Natural killer cell treated with Interleukin-12 subunit alpha and Interleukin-12 subunit beta and Interleukin-15 and Interleukin-18, amount 100 ng/mL, for 72 hours (primary cell): ENCODE measurements around the gene OR6J1. TPM values are rescaled to one million over a fixed set of nuclear protein-coding genes. Genes with fewer than 3 reads are reported as not detected.
A peak's percentile ranks its signal among the peaks of the same experiment; 100 is the strongest.
"Not testable (repeated sequence)": the region's sequence is repeated elsewhere in the genome, so short reads cannot be mapped to it uniquely, and the experiment has no call there.

Experiments used
- ATAC-seq, 2 donors: fragments of 150-1000 bp; cut with Tn5 transposase in 1 of 2; sonication (Bioruptor Pico), chemical (Tn5 transposase) in 1 of 2; 2 replicates each; pipeline ENCODE4 v1.10.0; 2021
- DNase-seq: peaks from one replicate; pipeline ENCODE4 v3.0.0; 2022; ENCODE audit warnings: low spot score
- H3K27ac Mint-ChIP-seq, 2 donors: 1 replicate in 1 of 2; 2 replicates in 1 of 2; pipeline ENCODE4 v1.8.0; 2022; ENCODE audit warnings: mixed read lengths in 2 of 2, mild to moderate bottlenecking in 1 of 2, moderate library complexity in 1 of 2
- H3K27me3 Mint-ChIP-seq, 2 donors: 1 replicate in 1 of 2; 2 replicates in 1 of 2; pipeline ENCODE4 v1.8.0; 2022; ENCODE audit warnings: mixed read lengths in 2 of 2
- H3K36me3 Mint-ChIP-seq: one replicate; pipeline ENCODE4 v1.8.0; 2022; ENCODE audit warnings: mixed read lengths
- H3K4me1 Mint-ChIP-seq, 2 donors: 1 replicate in 1 of 2; 2 replicates in 1 of 2; pipeline ENCODE4 v1.8.0; 2022; ENCODE audit warnings: low read depth in 2 of 2, mixed read lengths in 2 of 2, mild to moderate bottlenecking in 1 of 2
- H3K4me3 Mint-ChIP-seq: one replicate; pipeline ENCODE4 v1.8.0; 2022; ENCODE audit warnings: mixed read lengths
- H3K9me3 Mint-ChIP-seq: 2 replicates; pipeline ENCODE4 v1.8.0; 2022; ENCODE audit warnings: mixed read lengths
- total RNA-seq, 2 donors: library from RNA; stranded (reverse); gene quantifications; one replicate each; pipeline ENCODE4 v1.2.3, GENCODE V29; 2022

OR6J1 gene
- not detected for total RNA-seq

GRCh38 chr14:22644305-22644635 is at the start of gene OR6J1:
Gene OR6J1, minus strand, starts transcription at chr14:22644352. Its CDS starts 9,541 bp downstream, at chr14:22634811.
- Mint-ChIP-seq H3K4me3 (no peak within 1 kb of the TSS), H3K36me3 (no peaks in the 10 kb centered on the region), H3K4me1 (peaks cover 6 to 7% of the 10 kb centered on the region in 2 donors), H3K27ac (no peak within 1 kb of the TSS), H3K27me3 (peaks cover 0 to 7% of the 10 kb centered on the region in 2 donors), H3K9me3 (no peaks in the 10 kb centered on the region)
- peak in 1 of 2 donors; percentile 27 for ATAC-seq
- DNase-seq, result no peak

DNA sequence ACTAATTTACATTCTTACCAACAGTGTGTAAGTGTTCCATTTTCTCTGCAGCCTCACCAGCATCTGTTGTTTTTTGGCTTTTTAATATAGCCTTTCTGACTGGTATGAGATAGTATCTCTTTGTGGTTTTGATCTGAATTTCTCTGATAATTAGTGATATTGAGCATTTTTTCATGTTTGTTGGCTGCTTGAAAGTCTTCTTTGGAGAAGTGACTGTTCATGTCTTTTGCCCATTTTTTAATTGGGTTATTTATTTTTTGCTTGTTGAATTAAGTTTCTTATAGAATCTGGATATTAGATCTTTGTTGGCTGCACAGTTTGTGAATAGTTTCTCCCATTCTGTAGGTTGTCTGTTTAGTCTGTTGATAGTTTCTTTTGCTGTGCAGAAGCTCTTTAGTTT is 48.0 kb upstream of the OR6J1 start:
- no peak overlapping the region for H3K27ac Mint-ChIP-seq
- no peak for ATAC-seq
- H3K4me3 Mint-ChIP-seq, result no peak overlapping the region

DNA sequence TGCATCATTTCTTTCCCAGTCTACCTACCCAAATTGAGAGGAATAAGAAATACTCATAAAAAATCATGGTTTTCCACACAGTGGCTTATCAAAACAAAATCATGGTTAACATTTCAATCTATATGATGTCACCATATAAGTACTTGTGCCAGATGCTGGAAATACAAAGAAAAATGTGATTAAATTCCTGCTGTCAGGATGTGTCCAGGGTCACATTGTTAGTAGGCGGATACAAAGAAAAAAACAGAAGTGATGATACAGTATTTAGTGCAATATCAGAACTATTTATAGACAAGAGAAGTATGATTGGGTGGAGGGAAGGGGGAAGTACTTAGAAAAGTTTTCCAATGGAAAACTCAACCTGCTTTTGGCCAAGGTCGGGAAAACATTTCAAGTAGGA is 47.0 kb upstream of the OR6J1 start:
- Mint-ChIP-seq H3K27ac (no peak overlapping the region), H3K4me3 (no peak overlapping the region), H3K9me3 (peaks cover 7% of the 10 kb centered on the region), H3K27me3 (peaks cover 60 to 74% of the 10 kb centered on the region in 2 donors), H3K4me1 (peaks cover 7 to 8% of the 10 kb centered on the region in 2 donors), H3K36me3 (peaks cover 32% of the 10 kb centered on the region)
- DNase-seq (no peak), ATAC-seq (no peak)

More for the DNA sequence above, 48.0 kb upstream of the OR6J1 start:
- Mint-ChIP-seq H3K27me3 (peaks cover 54 to 69% of the 10 kb centered on the region in 2 donors), H3K9me3 (peaks cover 7% of the 10 kb centered on the region), H3K36me3 (peaks cover 29% of the 10 kb centered on the region), H3K4me1 (peaks cover 7 to 8% of the 10 kb centered on the region in 2 donors)
- no peak for DNase-seq

- H3K27me3 Mint-ChIP-seq, result peaks cover 59 to 76% of the 10 kb centered on the region in 2 donors
- DNase-seq, result no peak
Measured at GRCh38 chr14:22689199-22689598, 45.0 kb upstream of the OR6J1 start.

DNA sequence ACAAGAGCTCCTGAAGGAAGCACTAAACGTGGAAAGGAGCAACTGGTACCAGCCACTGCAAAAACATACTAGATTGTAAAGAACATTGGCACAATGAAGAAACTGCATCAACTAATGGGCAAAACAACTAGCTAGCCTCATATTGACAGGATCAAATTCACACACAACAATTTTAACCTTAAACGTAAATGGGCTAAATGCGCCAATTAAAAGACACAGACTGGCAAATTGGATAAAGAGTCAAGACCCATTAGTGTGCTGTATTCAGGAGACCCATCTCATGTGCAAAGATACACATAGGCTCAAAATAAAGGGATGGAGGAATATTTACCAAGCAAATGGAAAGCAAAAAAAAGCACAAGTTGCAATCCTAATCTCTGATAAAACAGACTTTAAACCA is 43.8 kb upstream of the OR6J1 start:
- H3K4me1 Mint-ChIP-seq, H3K4me3 Mint-ChIP-seq, ATAC-seq, H3K9me3 Mint-ChIP-seq, DNase-seq, H3K27ac Mint-ChIP-seq: not testable (repeated sequence)
- Mint-ChIP-seq H3K27me3 (peaks cover 54 to 73% of the 10 kb centered on the region in 2 donors), H3K36me3 (peaks cover 25% of the 10 kb centered on the region)

More at GRCh38 chr14:22689199-22689598, 45.0 kb upstream of the OR6J1 start:
- Mint-ChIP-seq H3K36me3 (peaks cover 31% of the 10 kb centered on the region), H3K4me1 (peaks cover 7 to 8% of the 10 kb centered on the region in 2 donors), H3K9me3 (peaks cover 7% of the 10 kb centered on the region), H3K27ac (no peak overlapping the region), H3K4me3 (no peak overlapping the region)
- peak; percentile 89 to 99 for ATAC-seq

- Mint-ChIP-seq H3K36me3 (peaks cover 11% of the 10 kb centered on the region), H3K27me3 (peaks cover 47 to 62% of the 10 kb centered on the region in 2 donors)
- ATAC-seq, DNase-seq, H3K4me1 Mint-ChIP-seq, H3K4me3 Mint-ChIP-seq, H3K27ac Mint-ChIP-seq, H3K9me3 Mint-ChIP-seq: not testable (repeated sequence)
Measured at GRCh38 chr14:22686176-22686611, 42.0 kb upstream of the OR6J1 start.

DNA sequence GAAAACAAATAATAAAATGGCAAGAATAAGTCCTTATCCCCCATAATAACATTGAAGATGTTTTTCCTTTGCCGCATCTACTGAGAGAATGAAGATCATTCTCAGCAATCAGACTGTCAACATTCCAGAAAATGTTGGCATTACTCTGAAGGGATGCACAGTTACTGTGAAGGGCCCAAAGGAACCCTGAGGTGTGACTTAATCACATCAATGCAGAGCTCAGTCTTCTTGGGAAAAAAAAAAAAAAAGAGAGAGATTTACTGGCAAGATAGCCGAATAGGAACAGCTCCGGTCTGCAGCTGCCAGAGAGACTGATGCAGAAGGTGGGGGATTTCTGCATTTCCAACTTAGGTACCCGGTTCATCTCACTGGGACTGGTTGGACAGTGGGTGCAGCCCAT is 41.3 kb upstream of the OR6J1 start:
- no peaks in the 10 kb centered on the region for H3K9me3 Mint-ChIP-seq
- DNase-seq, result no peak
- H3K4me1 Mint-ChIP-seq, result peaks cover 7 to 8% of the 10 kb centered on the region in 2 donors
- peaks cover 39 to 55% of the 10 kb centered on the region in 2 donors for H3K27me3 Mint-ChIP-seq
- no peak for ATAC-seq
- H3K27ac Mint-ChIP-seq, result no peak overlapping the region
- no peak overlapping the region for H3K4me3 Mint-ChIP-seq
- H3K36me3 Mint-ChIP-seq, result peaks cover 11% of the 10 kb centered on the region

- H3K4me3 Mint-ChIP-seq, H3K4me1 Mint-ChIP-seq, DNase-seq, H3K9me3 Mint-ChIP-seq, ATAC-seq, H3K27ac Mint-ChIP-seq, H3K36me3 Mint-ChIP-seq: not testable (repeated sequence)
- H3K27me3 Mint-ChIP-seq, result peaks cover 43 to 57% of the 10 kb centered on the region in 2 donors
Measured at GRCh38 chr14:22683428-22683827, 39.3 kb upstream of the OR6J1 start.

GRCh38 chr14:22678221-22678620 is 34.1 kb upstream of the OR6J1 start:
- no peak for DNase-seq
- Mint-ChIP-seq H3K36me3 (no peaks in the 10 kb centered on the region), H3K9me3 (no peaks in the 10 kb centered on the region), H3K4me1 (no peaks in the 10 kb centered on the region), H3K4me3 (no peak overlapping the region), H3K27ac (no peak overlapping the region), H3K27me3 (peaks cover 39 to 40% of the 10 kb centered on the region in 2 donors)
- no peak for ATAC-seq

GRCh38 chr14:22677551-22677950 is 33.4 kb upstream of the OR6J1 start:
- not testable (repeated sequence) for DNase-seq, H3K4me1 Mint-ChIP-seq, H3K36me3 Mint-ChIP-seq

DNA sequence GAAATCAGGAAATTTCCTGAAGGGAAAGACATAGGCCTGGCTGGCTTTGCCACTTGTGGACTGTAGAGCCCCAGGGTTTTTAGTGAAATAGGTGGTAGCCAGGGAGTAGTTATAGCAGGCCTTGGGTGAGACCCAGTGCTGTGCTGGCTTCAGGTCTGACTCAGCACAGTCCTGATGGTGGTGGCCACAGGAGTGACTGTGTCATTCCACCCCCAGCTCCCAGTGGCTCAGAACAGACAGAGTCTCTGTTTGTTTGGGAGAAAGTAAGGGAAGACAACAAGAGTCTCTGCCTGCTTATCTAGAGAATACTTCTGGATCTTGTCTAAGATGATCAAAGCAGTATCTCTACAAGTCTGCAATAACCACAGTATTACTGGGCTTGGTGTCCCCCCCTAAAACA is 27.5 kb upstream of the OR6J1 start:
- Mint-ChIP-seq H3K9me3 (no peaks in the 10 kb centered on the region), H3K27me3 (peaks cover 8 to 11% of the 10 kb centered on the region in 2 donors), H3K27ac (no peak overlapping the region), H3K4me3 (no peak overlapping the region), H3K4me1 (no peaks in the 10 kb centered on the region), H3K36me3 (no peaks in the 10 kb centered on the region)
- ATAC-seq (peak; percentile 28 to 73), DNase-seq (no peak)

More at GRCh38 chr14:22677551-22677950, 33.4 kb upstream of the OR6J1 start:
- H3K27me3 Mint-ChIP-seq, result peaks cover 33% of the 10 kb centered on the region in 2 donors
- H3K9me3 Mint-ChIP-seq, H3K4me3 Mint-ChIP-seq, ATAC-seq, H3K27ac Mint-ChIP-seq: not testable (repeated sequence)

DNA sequence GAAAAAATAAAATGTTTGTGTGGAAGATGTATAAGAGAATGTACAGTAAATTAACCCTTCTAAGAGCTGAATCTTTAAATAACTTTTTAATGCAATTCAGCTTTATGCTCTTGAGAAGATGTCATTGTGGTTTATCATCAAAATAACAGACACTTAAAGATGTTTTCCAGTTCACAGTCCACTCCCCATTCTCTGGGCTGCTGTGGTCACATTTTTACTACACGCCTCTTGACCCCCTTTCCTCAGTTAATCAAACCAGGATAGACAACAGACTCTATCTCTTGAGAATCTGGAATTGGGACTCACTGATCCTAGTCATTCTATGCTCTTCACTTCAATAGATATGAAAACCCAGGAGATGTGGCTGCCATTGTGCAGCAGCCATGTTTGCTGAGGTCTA is 24.7 kb upstream of the OR6J1 start:
- Mint-ChIP-seq H3K27ac (no peak overlapping the region), H3K27me3 (peaks cover 0 to 7% of the 10 kb centered on the region in 2 donors), H3K9me3 (no peaks in the 10 kb centered on the region), H3K4me1 (no peaks in the 10 kb centered on the region), H3K36me3 (no peaks in the 10 kb centered on the region), H3K4me3 (no peak overlapping the region)
- DNase-seq (no peak), ATAC-seq (no peak)

GRCh38 chr14:22668417-22668816 is 24.3 kb upstream of the OR6J1 start:
- DNase-seq, result no peak
- Mint-ChIP-seq H3K36me3 (no peaks in the 10 kb centered on the region), H3K27me3 (peaks cover 0 to 3% of the 10 kb centered on the region in 2 donors), H3K4me1 (no peaks in the 10 kb centered on the region), H3K27ac (no peak overlapping the region), H3K4me3 (no peak overlapping the region), H3K9me3 (no peaks in the 10 kb centered on the region)
- no peak for ATAC-seq

- Mint-ChIP-seq H3K4me3 (no peak overlapping the region), H3K27me3 (peaks cover 0 to 3% of the 10 kb centered on the region in 2 donors), H3K9me3 (no peaks in the 10 kb centered on the region), H3K27ac (no peak overlapping the region), H3K36me3 (no peaks in the 10 kb centered on the region), H3K4me1 (no peaks in the 10 kb centered on the region)
- no peak for ATAC-seq
- no peak for DNase-seq
Measured at GRCh38 chr14:22667881-22668280, 23.7 kb upstream of the OR6J1 start.
